ENCODE results near the gene SHC2. TPM values are rescaled to one million over a fixed set of nuclear protein-coding genes. Genes with fewer than 3 reads are reported as not detected.

Gene SHC2
- total RNA-seq, 2 experiments from 2014 or later, result 0.21 TPM; not detected in 1

GRCh38 chr19:369876-370275 lies 91.0 kb downstream of the SHC2 start:
- no peak for DNase-seq
- H3K4me3 Mint-ChIP-seq, result no peak overlapping the region
- H3K36me3 Mint-ChIP-seq, result no peaks in the 10 kb centered on the region
- no peaks in the 10 kb centered on the region for H3K9me3 Mint-ChIP-seq
- H3K27ac Mint-ChIP-seq, result no peak overlapping the region
- ChIA-PET CTCF (no interaction called here), POLR2A (no interaction called here)
- peaks cover 28% of the 10 kb centered on the region for H3K27me3 Mint-ChIP-seq
- no peaks in the 10 kb centered on the region for H3K4me1 Mint-ChIP-seq (ENCODE audit: low read depth)
- intact Hi-C loops (cut with micrococcal nuclease), result no loop called here

DNA sequence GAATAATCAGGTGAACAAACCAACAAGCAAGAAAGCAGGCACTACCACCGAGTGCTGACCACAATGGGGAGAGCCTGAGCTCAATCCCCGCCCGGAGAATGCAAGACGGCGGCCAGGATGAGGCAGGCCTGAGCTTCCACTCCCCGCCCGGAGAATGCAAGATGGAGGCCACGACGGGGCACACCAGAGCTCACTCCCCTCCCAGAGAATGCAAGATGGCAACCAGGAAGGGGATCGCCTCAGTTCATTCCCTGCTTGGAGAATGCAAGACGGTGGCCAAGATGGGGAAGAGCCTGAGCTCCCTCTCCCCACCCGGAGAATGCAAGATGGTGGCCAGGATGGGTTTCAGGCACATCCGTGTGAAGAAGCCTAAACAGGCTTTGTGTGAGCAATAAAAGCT lies 91.6 kb downstream of the SHC2 start:
- DNase-seq, result peak; percentile 3
- Mint-ChIP-seq H3K4me1 (ENCODE audit: low read depth) (no peaks in the 10 kb centered on the region), H3K9me3 (no peaks in the 10 kb centered on the region), H3K27ac (no peak overlapping the region), H3K27me3 (peaks cover 27% of the 10 kb centered on the region), H3K36me3 (no peaks in the 10 kb centered on the region), H3K4me3 (no peak overlapping the region)
- ChIA-PET POLR2A (no interaction called here), CTCF (no interaction called here)
- intact Hi-C loops (cut with micrococcal nuclease), result no loop called here

- ChIA-PET POLR2A (no interaction called here), CTCF (no interaction called here)
- Mint-ChIP-seq H3K9me3 (no peaks in the 10 kb centered on the region), H3K27me3 (peaks cover 26% of the 10 kb centered on the region), H3K36me3 (no peaks in the 10 kb centered on the region), H3K27ac (no peak overlapping the region), H3K4me3 (no peak overlapping the region), H3K4me1 (ENCODE audit: low read depth) (no peaks in the 10 kb centered on the region)
- no peak for DNase-seq
- intact Hi-C loops (cut with micrococcal nuclease), result no loop called here
These were observed 92.2 kb downstream of the SHC2 start for GRCh38 chr19:368630-369024.

DNA sequence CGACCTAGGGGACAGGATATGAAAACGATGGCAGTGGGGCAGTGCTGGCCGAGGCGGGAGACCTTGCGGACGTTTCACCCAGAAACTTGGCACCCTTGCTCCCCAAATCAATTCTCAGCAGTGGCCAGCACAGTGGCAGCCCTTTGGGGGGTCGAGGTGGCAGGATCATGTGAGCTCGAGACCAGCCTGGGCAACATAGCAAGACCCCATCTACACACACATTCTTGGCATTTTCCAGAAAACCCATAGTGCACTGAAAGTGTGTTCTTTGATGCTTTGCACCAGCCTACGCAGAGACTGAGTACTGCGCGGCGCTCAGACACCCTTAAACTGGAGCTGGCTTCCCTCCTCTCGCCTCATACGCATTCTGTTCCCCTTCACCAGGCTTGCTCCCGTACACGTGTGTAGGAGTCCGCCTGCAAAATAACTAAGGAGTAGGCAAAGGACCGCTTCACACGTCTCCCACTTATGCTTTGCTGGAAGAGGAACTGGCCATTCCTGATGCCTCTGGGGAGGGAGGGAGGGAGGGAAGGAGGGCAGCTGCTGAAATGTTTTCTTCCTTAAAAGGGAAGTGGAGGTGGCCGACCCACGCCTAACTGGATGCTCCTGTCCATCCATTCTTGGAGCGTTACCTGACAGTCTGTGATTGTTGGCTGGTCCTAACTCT lies 92.7 kb downstream of the SHC2 start:
- no peak for DNase-seq
- no peaks in the 10 kb centered on the region for H3K36me3 Mint-ChIP-seq
- intact Hi-C loops (cut with micrococcal nuclease), result no loop called here
- CTCF ChIA-PET, result no interaction called here
- POLR2A ChIA-PET, result no interaction called here
- H3K4me1 Mint-ChIP-seq (ENCODE audit: low read depth), result no peaks in the 10 kb centered on the region
- no peak overlapping the region for H3K4me3 Mint-ChIP-seq
- no peak overlapping the region for H3K27ac Mint-ChIP-seq
- H3K27me3 Mint-ChIP-seq, result peaks cover 22% of the 10 kb centered on the region
- H3K9me3 Mint-ChIP-seq, result no peaks in the 10 kb centered on the region

- no peaks in the 10 kb centered on the region for H3K9me3 Mint-ChIP-seq
- no peak for DNase-seq
- H3K27ac Mint-ChIP-seq, result no peak overlapping the region
- H3K4me3 Mint-ChIP-seq, result no peak overlapping the region
- peaks cover 19% of the 10 kb centered on the region for H3K27me3 Mint-ChIP-seq
- CTCF ChIA-PET, result no interaction called here
- H3K36me3 Mint-ChIP-seq, result no peaks in the 10 kb centered on the region
- H3K4me1 Mint-ChIP-seq (ENCODE audit: low read depth), result no peaks in the 10 kb centered on the region
- POLR2A ChIA-PET, result no interaction called here
- intact Hi-C loops (cut with micrococcal nuclease), result no loop called here
These were observed 93.3 kb downstream of the SHC2 start for GRCh38 chr19:367561-367960.

DNA sequence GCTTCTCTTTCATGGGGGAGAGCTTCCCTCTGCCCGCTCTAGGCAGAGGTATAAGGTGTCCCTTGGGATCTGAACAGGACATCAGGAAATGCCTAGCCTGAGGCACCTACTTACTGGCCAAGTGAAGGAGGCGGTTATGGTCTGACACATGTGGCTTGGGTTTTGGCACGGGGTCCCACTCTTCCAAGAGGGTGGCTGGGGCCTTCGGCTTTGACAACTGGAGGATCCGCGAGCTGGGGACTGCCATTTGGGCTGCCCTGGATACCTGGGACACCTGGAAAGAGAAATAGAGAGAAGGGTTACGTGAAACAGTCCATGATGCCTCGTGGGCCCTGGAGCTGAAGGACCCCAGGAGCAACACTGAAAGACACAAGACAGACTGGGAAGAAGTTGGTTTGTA lies 93.9 kb downstream of the SHC2 start:
- Mint-ChIP-seq H3K4me3 (no peak overlapping the region), H3K36me3 (no peaks in the 10 kb centered on the region), H3K4me1 (ENCODE audit: low read depth) (no peaks in the 10 kb centered on the region), H3K27me3 (peaks cover 17% of the 10 kb centered on the region), H3K27ac (no peak overlapping the region), H3K9me3 (no peaks in the 10 kb centered on the region)
- intact Hi-C loops (cut with micrococcal nuclease), result no loop called here
- ChIA-PET POLR2A (no interaction called here), CTCF (no interaction called here)
- no peak for DNase-seq

Other genes with a start within 250 kb of the SHC2 start
- gene PLPP2, start 169.6 kb downstream of the SHC2 start, total RNA-seq, result under 1 TPM; 0.51 to 0.67 TPM
- 10 to 100 TPM; 22.1 to 23.1 TPM for gene MIER2, start 116.2 kb downstream of the SHC2 start, total RNA-seq
- gene C2CD4C, start 51.9 kb downstream of the SHC2 start, total RNA-seq, result under 1 TPM; 0.33 to 0.44 TPM
- gene MADCAM1, start 35.5 kb upstream of the SHC2 start, total RNA-seq, result under 1 TPM; 0.22 to 0.36 TPM
- gene TPGS1, start 46.5 kb upstream of the SHC2 start, total RNA-seq, result 1 to 10 TPM; 8.1 to 8.5 TPM
- 10 to 100 TPM; 45.9 to 46.4 TPM for gene CDC34, start 70.7 kb upstream of the SHC2 start, total RNA-seq
- 10 to 100 TPM; 27.2 to 27.4 TPM for gene GZMM, start 83.0 kb upstream of the SHC2 start, total RNA-seq
- 100 to 1,000 TPM; 185 to 205 TPM for gene BSG, start 111.6 kb upstream of the SHC2 start, total RNA-seq
- gene HCN2, start 128.8 kb upstream of the SHC2 start, total RNA-seq, result 1 to 10 TPM in 1 of 2 experiments, under 1 TPM in 1; 1.00 to 1.0 TPM
- gene POLRMT, start 172.5 kb upstream of the SHC2 start, total RNA-seq, result 10 to 100 TPM; 71.5 to 72.5 TPM
- under 1 TPM in 1 of 2 experiments, not detected in 1; 0.14 TPM for gene FGF22, start 178.8 kb upstream of the SHC2 start, total RNA-seq
- 10 to 100 TPM; 84.4 to 89.7 TPM for gene RNF126, start 202.2 kb upstream of the SHC2 start, total RNA-seq
- gene FSTL3, start 215.4 kb upstream of the SHC2 start, total RNA-seq, result 1 to 10 TPM; 5.7 to 6.0 TPM
- not detected for gene PRSS57, start 234.4 kb upstream of the SHC2 start, total RNA-seq
- under 1 TPM in 1 of 2 experiments, not detected in 1; 0.17 TPM for gene PALM, start 247.9 kb upstream of the SHC2 start, total RNA-seq

Measured in activated CD4-positive, alpha-beta memory T cell treated with anti-CD3 and anti-CD28 coated beads for 36 hours (primary cell).